ENCODE data around the gene SEZ6L2.

GRCh38 chr16:29912087-29912486, 12.7 kb upstream of the SEZ6L2 start:
- no peak for TF ChIP-seq CTCF (IDR thresholded peaks at IDR 0.05)
- TF ChIP-seq POLR2A (IDR thresholded peaks at IDR 0.05): no peak
